GM18508 (cell line): ENCODE results near the gene IL13.

Experiments
- ATAC-seq: cut with Tn5 transposase; IDR thresholded peaks from one replicate; pipeline ENCODE4 v1.9.1; 2021; ENCODE audit warnings: moderate number of reproducible peaks; ENCODE audit not compliant: insufficient read depth, unreplicated experiment

Gene IL13

DNA sequence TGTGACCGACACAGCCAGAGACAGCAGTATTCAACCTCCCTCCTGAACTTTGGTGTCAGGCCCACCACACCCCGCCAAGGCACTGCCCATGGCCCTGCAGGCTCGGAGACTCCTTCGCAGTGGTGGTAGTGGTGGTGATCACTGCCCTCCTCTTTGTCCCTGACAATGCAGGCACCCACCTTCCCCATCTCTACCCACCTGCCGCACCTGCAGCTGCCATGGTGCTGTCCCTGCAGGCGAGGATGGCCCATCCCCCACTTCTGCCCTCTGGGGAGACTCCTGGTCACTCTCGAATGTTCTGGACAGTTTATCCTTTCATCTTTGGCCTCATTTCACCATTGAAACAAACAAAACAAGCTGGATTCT, 11.5 kb downstream of the IL13 start:
- no peak for ATAC-seq

DNA sequence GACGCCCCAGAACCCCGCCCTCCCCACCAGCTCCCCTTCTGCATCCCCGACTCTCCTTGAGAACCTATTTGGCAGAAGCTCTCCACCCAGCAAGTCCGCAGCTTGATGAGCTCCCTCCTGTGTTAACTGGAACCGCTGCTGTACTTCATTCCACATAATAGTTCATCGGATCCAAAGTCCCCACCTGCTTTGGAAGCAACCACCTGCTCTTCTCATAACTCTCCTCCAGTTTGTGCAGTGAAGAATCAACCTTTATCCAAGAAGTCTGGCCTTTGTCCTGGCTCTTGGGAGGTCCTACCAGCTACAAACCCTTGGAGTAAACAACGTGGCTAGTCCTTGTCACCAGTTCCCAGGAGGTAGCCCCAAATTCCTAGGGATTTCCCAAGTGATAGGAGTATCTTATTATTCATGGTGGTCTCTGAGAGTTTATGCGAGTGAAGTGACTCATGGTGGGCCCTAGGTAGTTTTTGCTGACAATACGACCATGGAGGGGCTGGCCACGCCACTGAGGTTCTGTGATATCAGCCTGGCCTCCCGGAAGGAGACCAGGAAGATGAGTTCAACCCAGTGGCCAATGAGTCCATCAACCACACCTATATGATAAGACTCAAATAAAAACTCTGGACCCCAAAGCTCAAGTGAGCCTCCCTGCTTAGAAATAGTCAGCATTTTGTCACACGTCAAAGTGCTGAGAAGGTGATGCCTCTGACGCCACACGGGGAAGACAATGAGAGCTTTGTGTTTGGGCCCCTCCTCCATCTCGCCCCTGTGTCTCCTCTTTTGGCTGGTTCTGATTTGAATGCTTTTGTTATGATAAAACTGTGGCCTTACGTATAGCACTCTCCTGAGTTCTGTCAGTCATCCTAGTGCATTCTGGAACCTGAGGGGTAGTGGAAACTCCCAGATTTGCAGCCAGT, 12.3 kb downstream of the IL13 start:
- no peak for ATAC-seq

DNA sequence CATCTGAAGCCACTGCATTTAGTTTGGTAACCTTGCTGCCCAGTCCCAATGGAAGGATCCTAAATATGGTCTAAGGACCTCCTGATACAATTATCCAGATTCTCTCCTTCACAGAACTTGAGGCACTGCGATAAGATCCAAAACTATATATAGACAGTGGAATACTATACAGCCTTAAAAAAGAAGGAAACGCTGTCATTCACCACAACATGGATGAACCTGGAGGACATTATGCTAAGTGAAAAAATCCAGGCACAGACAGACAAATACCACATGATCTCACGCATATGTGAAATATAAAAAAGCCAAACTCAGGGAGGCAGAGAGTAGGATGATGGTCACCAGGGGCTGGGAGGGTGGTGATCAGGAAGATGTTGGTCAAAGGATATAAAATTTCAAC, 13.0 kb downstream of the IL13 start:
- no peak for ATAC-seq

DNA sequence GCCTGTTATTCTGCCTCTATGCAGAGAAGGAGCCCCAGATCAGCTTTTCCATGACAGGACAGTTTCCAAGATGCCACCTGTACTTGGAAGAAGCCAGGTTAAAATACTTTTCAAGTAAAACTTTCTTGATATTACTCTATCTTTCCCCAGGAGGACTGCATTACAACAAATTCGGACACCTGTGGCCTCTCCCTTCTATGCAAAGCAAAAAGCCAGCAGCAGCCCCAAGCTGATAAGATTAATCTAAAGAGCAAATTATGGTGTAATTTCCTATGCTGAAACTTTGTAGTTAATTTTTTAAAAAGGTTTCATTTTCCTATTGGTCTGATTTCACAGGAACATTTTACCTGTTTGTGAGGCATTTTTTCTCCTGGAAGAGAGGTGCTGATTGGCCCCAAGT, 15.5 kb downstream of the IL13 start:
- ATAC-seq: no peak

DNA sequence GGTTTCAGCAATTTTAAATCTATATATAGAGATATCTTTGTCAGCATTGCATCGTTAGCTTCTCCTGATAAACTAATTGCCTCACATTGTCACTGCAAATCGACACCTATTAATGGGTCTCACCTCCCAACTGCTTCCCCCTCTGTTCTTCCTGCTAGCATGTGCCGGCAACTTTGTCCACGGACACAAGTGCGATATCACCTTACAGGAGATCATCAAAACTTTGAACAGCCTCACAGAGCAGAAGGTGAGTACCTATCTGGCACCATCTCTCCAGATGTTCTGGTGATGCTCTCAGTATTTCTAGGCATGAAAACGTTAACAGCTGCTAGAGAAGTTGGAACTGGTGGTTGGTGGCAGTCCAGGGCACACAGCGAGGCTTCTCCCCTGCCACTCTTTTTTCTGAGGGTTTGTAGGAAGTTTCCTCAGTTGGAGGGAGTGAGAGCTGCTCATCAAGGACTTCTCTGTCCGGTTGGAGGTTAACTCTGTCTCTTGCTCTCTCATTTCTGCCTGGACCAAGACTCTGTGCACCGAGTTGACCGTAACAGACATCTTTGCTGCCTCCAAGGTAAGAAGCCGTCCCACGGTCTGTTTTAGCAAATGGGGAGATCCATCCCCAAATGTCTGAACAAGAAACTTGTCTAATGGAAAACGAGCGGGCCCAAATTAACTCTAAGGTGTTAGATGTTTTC, 16.1 kb downstream of the IL13 start, which contains the start of gene IL4:
IL4 (plus strand) TSS at position 51 of the 692 bp plus-strand sequence; CDS start at position 113, 62 bp downstream.
- ATAC-seq: no peak

DNA sequence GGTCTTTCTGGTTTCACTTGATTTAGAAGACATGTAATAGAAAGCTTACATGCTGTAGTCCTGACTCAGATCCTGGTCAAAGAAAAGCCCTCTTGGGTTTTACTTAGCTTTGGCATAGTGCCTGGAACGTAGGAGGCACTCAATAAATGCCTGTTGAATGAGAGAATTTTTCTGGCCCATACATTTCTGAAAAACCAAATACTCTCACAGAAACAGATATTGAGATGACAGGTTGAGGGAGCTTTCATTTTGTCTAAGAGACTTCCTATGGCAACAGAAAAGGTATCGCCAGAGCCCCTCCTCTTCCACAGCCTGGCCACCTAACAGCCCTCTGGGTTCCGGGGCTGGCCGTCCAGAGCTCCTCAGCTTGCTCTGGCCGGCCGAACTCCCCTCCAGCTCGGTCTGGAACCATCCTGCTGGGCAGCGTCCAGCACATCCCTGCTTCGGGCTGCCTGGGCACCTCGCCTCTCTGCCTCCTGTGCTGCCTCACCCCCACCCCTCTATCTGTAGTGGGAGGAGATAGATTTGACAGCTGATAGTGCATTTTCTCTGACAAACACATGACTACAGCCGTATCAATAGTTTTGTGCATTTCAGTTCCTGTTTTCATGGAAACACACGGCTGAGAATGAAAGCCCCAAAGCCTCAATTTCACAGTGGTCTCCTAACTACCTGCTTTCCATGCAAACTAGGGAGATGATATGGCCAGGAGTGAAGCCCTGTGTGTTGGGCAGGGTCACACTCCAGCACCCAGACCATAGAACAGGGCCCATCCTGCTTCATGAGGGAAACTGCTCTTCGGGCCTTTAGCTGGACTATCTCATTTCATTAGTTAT, 16.9 kb downstream of the IL13 start:
- ATAC-seq: no peak

DNA sequence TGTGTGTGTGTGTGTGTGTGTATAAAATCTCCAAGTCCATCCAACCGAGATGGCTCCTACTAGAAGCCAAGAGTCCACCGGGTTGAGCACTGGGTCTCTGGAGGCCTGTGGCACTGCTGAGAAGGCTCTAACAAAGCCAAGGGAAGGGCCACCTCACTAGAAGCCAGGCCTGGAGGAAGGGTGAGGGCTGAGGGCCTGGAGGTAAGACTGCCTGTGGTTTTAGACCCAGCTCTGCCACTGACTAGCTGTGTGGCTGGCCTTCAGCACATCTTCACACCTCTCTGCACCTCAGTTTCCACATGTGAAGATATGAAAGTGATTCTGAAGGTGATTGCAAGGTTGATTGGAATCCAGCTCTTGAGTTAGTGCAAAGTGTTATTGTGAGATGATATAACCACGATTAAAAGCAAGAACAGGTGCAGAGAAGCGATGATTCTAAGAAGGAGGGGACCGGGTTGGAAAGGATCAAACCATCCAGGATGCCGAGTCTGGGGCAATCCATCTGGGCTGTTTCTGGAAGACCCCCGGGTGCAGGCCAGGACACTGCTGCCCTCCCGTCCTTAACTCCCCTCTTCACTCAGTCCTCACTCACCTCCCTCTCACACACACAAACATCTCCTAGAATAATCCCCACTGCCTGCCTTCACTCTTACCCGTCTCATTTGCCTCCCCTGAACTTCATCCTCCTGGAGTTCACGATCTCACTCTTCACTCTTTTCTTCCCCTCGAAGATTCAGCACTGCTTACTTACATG, 18.1 kb downstream of the IL13 start:
- no peak for ATAC-seq

DNA sequence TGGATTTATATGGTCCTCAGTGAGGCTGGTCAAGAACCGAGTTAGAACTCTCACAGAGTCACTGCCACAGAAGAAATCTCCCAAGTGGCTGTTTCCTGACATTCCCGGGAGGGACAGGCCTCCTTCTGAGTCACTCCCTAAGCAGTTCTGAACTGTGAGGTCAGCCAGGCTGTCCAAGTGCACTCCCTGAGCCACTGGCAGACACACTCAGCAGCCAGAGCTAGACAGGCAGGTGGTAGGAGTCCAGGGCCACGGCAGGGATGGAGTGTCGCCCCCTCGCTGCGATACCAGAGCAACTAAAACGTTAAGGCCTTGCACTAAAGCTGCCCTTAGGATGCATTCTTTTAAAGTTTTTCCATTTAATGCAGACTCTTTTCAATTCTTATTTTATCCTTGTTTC, 19.2 kb downstream of the IL13 start:
- ATAC-seq: no peak

DNA sequence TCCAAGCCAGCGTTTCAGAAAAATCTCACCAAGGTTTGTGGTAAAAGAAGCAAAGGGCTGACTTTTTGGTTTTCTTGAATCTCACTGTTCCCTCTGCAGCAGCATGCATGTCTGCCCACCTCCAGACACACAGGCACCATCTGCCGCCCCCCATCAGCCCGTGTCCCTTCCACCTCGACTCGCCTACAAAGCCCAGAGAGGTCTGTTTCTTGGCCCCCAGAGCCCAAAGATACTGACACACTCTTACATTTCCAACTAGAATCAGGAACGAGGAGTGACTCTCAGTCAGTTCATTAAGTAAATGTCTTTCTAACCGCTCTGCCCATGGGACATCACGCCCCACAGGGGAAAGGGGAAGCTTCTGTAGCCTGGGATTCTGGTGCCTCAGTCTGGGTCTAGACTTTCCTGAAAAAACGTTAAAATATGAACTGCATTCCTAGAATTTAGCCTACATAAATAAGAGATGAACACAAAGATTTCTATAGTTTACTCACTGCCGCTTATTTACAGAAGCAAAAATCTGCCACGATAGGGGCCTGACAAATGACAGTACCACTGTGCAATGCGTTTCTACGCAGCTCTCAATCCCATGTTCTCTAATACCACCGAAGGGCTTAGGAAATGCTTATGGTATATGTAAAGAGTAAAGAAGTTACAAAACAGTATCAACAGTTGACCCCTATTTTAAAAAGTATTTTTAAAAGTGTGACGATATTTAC, 19.9 kb downstream of the IL13 start:
- ATAC-seq: no peak

DNA sequence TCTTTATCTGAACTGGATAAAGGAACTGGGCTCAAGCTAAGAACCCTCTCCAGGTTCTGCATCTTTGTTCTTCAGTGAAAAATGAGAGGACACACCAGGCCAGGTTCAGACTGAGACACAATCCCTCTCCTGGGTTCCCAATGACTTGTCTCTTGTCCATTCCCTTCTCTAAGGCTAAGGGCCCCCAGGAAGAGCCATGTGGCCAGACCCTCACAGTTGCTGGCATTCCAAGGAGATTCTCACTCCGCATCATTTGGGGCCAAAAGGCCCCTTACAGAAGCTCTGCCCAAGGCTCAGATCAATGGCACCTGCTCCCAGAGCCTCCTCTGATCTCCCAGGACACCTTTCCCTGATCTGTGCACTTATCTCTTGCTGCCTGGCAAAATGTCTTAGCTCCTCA, 20.8 kb downstream of the IL13 start:
- ATAC-seq: no peak

DNA sequence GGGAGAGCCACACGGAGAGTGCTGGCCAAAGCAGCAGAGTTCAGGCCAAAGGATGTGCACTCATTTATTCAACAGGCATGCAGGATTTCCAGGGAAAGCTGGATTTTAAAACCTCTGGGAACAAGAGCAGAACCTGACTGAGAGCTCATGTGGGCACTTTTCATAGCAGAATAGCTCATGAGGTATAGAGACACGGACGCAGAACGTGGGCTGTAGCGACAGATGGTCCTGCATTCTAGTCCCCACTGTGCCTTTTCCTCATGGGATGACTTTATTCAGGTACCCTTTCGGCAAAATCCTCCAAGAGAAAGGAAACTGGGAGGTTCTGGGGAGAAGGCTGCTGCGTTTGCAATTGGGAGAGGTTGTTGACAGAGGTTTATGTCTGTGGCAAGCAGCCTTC, 21.2 kb downstream of the IL13 start:
- ATAC-seq: no peak

DNA sequence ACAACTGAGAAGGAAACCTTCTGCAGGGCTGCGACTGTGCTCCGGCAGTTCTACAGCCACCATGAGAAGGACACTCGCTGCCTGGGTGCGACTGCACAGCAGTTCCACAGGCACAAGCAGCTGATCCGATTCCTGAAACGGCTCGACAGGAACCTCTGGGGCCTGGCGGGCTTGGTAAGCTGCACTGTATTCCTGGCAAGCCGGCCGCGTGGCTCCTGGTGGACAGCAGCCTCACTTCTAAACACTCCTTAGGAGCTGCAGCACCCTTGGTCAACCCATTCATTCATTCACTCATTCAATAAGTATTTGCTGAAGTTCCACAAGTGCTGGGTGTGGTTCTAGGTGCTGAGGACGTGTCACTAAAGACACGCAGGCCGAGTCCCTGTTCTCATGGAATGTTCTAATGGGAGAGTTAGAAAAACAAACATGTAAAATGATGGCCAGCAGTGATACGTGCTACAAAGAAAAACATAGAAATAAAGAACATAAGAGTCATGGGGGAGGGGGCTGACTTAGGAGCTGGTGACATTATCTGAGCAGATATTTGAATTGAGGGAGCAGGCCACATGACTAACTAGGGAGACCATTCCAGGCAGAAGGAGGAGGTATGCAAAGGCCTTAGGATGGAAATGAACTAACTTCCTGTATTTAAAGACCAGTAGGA, 21.9 kb downstream of the IL13 start:
- ATAC-seq: no peak

DNA sequence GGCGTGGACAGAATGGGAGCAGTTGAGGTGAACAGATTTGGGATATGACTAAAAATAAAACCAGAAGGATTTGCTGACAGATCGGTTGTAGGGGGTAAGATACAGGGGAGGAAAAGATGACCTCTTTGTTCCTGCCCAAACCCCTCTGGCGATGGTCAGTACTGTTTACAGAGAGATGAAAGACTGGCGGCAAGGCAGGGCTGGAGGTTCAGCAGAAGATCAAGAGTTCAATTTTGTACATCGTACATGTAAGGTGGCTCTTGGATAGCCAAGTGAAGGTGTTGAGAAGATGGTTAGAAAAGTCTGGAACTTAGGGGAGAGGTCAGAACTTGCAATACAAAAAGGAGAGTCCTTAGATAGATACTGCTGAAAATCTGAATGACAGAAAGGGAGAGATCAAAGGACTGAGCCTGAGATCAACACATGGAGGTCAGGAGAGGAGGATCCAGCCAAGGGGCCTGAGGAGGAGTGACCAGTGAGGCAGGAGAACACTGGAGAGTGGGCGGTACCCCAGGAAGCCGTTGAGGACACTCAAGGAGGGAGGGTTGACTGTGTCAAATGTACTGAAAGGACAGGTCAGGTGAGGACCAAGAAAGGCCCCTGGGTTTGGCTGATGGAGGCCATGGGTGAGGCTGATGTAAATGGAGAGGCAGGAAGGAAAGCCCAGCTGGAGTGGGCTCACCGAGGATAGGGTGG, 23.0 kb downstream of the IL13 start:
- ATAC-seq: no peak

DNA sequence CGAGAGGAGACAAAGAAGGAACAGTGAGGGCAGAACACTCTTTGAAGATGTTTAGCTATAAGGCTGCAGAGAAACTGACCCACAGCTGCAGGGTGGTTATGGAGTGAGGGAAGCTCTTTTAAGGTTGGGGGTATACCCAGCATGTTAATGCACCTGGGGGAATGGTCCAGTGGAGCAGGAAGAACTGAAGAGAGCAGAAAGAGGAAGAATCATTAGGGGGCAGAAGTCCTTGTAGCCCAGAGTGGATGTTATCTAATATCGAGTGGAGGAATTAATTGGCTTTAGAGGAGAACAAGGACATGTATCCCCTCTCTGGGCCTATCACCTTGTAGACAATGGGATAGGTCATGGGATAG, 23.5 kb downstream of the IL13 start:
- ATAC-seq: no peak

DNA sequence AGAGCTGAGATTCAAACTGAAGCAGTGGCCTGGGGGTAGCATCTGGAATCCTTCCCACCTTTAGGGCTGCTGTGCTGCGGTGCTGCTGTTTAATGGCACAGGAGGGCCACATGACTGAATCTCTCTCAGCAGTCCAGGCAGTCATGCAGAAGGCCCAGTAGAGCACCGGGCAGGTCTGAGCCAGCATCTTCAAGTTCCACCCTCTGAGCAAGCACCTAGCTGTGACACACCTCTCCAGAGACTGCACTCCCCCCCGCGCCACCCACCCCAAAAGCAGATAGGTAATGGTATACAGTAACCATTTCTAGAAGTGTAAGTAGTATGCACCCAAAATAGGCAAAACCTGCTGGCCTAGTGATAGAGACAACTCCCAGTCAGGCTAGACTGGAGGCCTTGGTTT, 24.0 kb downstream of the IL13 start:
- ATAC-seq: no peak

DNA sequence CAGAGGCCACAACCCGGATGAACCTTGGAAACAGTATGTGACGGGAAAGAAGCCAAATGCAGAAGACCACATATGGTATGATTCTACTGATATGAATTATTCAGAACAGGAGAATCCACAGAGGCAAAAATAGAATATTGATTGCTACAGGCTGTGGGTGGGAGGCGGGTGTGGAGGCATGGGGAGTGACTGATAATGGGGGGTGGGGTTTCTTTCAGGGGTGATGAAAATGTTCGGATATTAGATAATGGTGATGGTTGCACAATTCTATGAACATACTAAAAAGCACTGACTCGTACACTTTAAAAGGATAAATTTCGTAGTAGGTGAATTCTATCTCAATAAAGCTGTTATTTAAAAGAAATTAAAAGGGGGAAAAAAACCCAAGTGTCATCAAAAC, 26.5 kb downstream of the IL13 start:
- ATAC-seq: no peak

DNA sequence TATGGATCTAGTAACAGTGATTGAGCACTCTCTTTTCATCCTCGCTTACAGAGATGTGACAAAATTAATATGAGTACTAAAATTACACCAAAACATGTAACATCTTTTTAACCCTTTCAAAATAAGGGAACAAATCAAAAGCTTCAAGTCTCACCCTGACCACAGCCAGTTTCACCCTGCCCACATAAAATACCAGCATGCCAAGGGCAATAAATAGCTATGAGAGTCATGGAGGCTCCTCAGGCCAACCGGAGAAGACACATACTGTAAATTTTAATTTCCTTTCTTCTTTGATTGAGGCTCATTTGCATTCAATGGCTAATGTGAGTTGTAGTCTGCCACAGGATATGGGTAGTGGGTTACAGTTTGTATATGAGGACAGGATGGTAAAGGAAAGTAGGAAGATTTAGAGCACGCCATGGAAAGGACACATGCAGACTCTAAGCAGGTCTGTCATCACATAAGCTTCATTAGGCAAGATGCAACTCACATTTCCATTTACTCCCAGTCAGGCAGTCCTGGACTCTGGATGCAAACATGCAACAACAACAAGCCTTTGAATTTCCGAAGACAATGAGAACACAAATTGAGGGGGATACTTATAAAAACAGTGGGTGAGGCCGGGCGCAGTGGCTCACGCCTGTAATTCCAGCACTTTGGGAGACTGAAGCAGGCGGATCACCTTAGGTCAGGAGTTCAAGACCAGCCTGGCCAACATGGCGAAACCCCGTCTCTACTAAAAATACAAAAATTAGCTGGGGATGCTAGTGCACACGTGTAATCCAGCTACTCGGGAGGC, 27.1 kb downstream of the IL13 start:
- no peak for ATAC-seq

DNA sequence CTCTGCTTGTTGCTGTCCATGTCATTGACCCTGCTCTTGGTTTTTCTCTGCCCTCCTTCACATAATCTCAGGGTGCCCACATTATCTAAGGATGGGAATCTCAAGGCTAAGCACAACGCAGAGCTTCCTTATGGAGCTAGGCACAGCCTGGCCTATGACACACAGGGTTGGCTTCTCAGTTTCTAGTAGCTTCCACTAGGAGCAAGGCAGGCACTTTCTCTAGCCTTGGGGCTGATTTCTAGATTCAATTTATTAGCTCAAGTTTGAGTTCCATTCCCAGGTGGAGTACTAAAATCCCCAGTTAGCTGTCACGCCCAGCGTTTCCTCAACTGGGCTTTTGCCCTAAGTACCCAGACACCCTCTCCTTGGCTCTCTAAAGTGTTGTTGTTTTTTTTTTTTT, 28.2 kb downstream of the IL13 start:
- ATAC-seq: no peak
